Measurements from ENCODE around the gene KCNJ1.

- TF ChIP-seq POLR2A (IDR thresholded peaks at IDR 0.05) (no peak), CTCF (IDR thresholded peaks at IDR 0.05) (no peak)
Measured at GRCh38 chr11:128894286-128894681, 27.2 kb upstream of the KCNJ1 start.
